OCI-LY1 (cell line): Measurements from ENCODE around the gene GRIP1.

Experiments used
- EZH2 ChIP-seq: fragments of 200-600 bp; sonication (generic), shearing (Covaris generic); IDR thresholded peaks from 2 replicates; pipeline ENCODE4 v1.8.0; 2017; ENCODE audit warnings: borderline replicate concordance, mixed run types, mild to moderate bottlenecking, antibody characterized with exemption, low read length, moderate library complexity, mixed read lengths
- TF ChIP-seq, protein P1 (sequence below): fragments of 200-600 bp; sonication (generic), shearing (Covaris generic); IDR thresholded peaks from 2 replicates; pipeline ENCODE4 v1.5.1; 2017; ENCODE audit warnings: mild to moderate bottlenecking, antibody characterized with exemption, low read length, moderate library complexity, mixed read lengths

DNA sequence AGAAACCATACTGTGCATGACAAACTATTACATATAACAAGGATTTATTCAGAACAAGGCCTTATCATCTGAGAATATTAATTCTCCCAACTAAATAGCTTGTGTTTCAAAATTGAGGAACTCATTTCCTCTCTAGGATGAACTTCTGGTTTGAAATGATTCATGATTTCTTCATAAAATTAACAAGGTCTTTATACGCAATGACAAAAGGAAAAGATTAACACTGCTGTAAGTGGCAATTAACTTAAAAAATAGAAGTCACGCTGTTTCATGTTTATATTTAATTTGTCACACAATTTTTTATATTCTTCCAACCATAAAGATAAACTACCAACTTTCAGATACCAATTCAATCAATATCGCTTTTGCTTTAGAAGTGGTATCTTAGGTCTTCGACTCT lies 80.8 kb downstream of the GRIP1 start:
- TF ChIP-seq, protein P1, sequence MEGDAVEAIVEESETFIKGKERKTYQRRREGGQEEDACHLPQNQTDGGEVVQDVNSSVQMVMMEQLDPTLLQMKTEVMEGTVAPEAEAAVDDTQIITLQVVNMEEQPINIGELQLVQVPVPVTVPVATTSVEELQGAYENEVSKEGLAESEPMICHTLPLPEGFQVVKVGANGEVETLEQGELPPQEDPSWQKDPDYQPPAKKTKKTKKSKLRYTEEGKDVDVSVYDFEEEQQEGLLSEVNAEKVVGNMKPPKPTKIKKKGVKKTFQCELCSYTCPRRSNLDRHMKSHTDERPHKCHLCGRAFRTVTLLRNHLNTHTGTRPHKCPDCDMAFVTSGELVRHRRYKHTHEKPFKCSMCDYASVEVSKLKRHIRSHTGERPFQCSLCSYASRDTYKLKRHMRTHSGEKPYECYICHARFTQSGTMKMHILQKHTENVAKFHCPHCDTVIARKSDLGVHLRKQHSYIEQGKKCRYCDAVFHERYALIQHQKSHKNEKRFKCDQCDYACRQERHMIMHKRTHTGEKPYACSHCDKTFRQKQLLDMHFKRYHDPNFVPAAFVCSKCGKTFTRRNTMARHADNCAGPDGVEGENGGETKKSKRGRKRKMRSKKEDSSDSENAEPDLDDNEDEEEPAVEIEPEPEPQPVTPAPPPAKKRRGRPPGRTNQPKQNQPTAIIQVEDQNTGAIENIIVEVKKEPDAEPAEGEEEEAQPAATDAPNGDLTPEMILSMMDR: no peak
- TF ChIP-seq EZH2: no peak
